IMR-90 (cell line): Measurements from ENCODE around the gene PRTFDC1. TPM values are rescaled to one million over a fixed set of nuclear protein-coding genes. Genes with fewer than 3 reads are reported as not detected.

Source experiments
- ATAC-seq: fragments of 200-7000 bp; cut with Tn5 transposase; 2 replicates; pipeline ENCODE4 v1.9.1; 2020; ENCODE audit warnings: low read depth, mild to moderate bottlenecking, moderate library complexity
- BruUV-seq: library from RNA; stranded (reverse); fragments of 400-500 nt; replicated peaks from 2 replicates; lab custom pipeline; 2021; lab: Mats Ljungman, UMichigan
- CTCF ChIA-PET: fragments of 300-600 bp; formaldehyde crosslinking; extraction: SDS; loops from one replicate; lab custom pipeline; 2021; ENCODE audit warnings: antibody characterized with exemption; lab: Yijun Ruan, JAX
- POLR2A ChIA-PET: fragments of 300-600 bp; sonication (Branson Sonifier 250); formaldehyde crosslinking; loops from one replicate; lab custom pipeline; 2022; ENCODE audit warnings: antibody characterized with exemption; ENCODE audit not compliant: unreplicated experiment; lab: Charles Lee
- DNase-seq: peaks from one replicate; pipeline ENCODE4 v3.0.0; 2013
- H2AFZ ChIP-seq: replicated peaks from 2 replicates; pipeline ENCODE3; 2013; ENCODE audit warnings: low read length, mild to moderate bottlenecking; ENCODE audit not compliant: poor library complexity
- H2AK5ac ChIP-seq: 2 replicates; pipeline ENCODE4 v1.6.1; 2013; ENCODE audit warnings: low read depth, low read length, inconsistent platforms
- H2AK9ac ChIP-seq: replicated peaks from 2 replicates; pipeline ENCODE3; 2013; ENCODE audit warnings: mild to moderate bottlenecking, low read depth, low read length, moderate library complexity; ENCODE audit not compliant: poor library complexity
- H2BK120ac ChIP-seq: 2 replicates; pipeline ENCODE4 v1.6.1; 2013; ENCODE audit warnings: low read depth, low read length, inconsistent platforms
- H2BK15ac ChIP-seq: 3 replicates; pipeline ENCODE4 v1.6.1; 2013; ENCODE audit warnings: low read depth, low read length, inconsistent platforms
- H2BK20ac ChIP-seq: 2 replicates; pipeline ENCODE4 v1.6.1; 2013; ENCODE audit warnings: low read depth, mild to moderate bottlenecking, inconsistent platforms, low read length, moderate library complexity
- H2BK5ac ChIP-seq: 2 replicates; pipeline ENCODE4 v1.6.1; 2013; ENCODE audit warnings: mild to moderate bottlenecking, low read depth, low read length, inconsistent platforms; ENCODE audit not compliant: poor library complexity, severe bottlenecking
- H3K14ac ChIP-seq: replicated peaks from 2 replicates; pipeline ENCODE4 v1.6.1; 2013; ENCODE audit warnings: low read depth, low read length, inconsistent platforms
- H3K18ac ChIP-seq: 2 replicates; pipeline ENCODE4 v1.6.1; 2013; ENCODE audit warnings: low read depth, low read length, control low read depth
- H3K23ac ChIP-seq: 2 replicates; pipeline ENCODE4 v1.6.1; 2013; ENCODE audit warnings: low read depth, low read length, inconsistent platforms
- H3K27ac ChIP-seq: 2 replicates; pipeline ENCODE4 v1.5.1; 2013; ENCODE audit warnings: mild to moderate bottlenecking, control low read depth, low read length; ENCODE audit not compliant: insufficient read depth
- H3K27me3 ChIP-seq: 2 replicates; pipeline ENCODE4 v1.6.1; 2013; ENCODE audit warnings: low read length; ENCODE audit not compliant: control insufficient read depth, insufficient read depth
- H3K36me3 ChIP-seq: 2 replicates; pipeline ENCODE4 v1.6.1; 2013; ENCODE audit warnings: low read length, mixed read lengths; ENCODE audit not compliant: control insufficient read depth, insufficient read depth
- H3K4ac ChIP-seq: 2 replicates; pipeline ENCODE4 v1.6.1; 2013; ENCODE audit warnings: low read depth, low read length, inconsistent platforms
- H3K4me1 ChIP-seq: 2 replicates; pipeline ENCODE4 v1.6.1; 2013; ENCODE audit warnings: low read length, mixed read lengths; ENCODE audit not compliant: control insufficient read depth, insufficient read depth
- H3K4me2 ChIP-seq: 2 replicates; pipeline ENCODE4 v1.6.1; 2013; ENCODE audit warnings: low read depth, mild to moderate bottlenecking, control low read depth, low read length, moderate library complexity
- H3K4me3 ChIP-seq: 2 replicates; pipeline ENCODE4 v1.5.1; 2013; ENCODE audit warnings: low read depth, mild to moderate bottlenecking, control low read depth, low read length, moderate library complexity; ENCODE audit not compliant: insufficient read depth
- H3K56ac ChIP-seq: 2 replicates; pipeline ENCODE4 v1.6.1; 2013; ENCODE audit warnings: low read length, inconsistent platforms; ENCODE audit not compliant: insufficient read depth; ENCODE audit errors: extremely low read depth
- H3K79me1 ChIP-seq, 2 experiments: 2 replicates each; pipeline ENCODE4 v1.6.1; 2013; ENCODE audit warnings: low read length in 2 of 2, inconsistent platforms in 1 of 2, low read depth in 1 of 2
- H3K9ac ChIP-seq: 2 replicates; pipeline ENCODE4 v1.6.1; 2013; ENCODE audit warnings: low read depth, low read length, control low read depth
- H3K9me1 ChIP-seq: 2 replicates; pipeline ENCODE4 v1.6.1; 2013; ENCODE audit warnings: low read length, inconsistent platforms; ENCODE audit not compliant: insufficient read depth
- H3K9me3 ChIP-seq: 2 replicates; pipeline ENCODE4 v1.6.1; 2013; ENCODE audit warnings: low read length; ENCODE audit not compliant: control insufficient read depth, insufficient read depth
- H4K20me1 ChIP-seq: 2 replicates; pipeline ENCODE4 v1.6.1; 2013; ENCODE audit warnings: low read length, inconsistent platforms; ENCODE audit not compliant: insufficient read depth
- H4K5ac ChIP-seq: 2 replicates; pipeline ENCODE4 v1.6.1; 2013; ENCODE audit warnings: mild to moderate bottlenecking, low read depth, low read length, control low read depth
- H4K8ac ChIP-seq, 2 experiments: 2 replicates each; pipeline ENCODE4 v1.6.1; 2013; ENCODE audit warnings: low read depth in 2 of 2, low read length in 2 of 2, control low read depth in 1 of 2, inconsistent platforms in 1 of 2
- H4K91ac ChIP-seq: 2 replicates; pipeline ENCODE4 v1.6.1; 2013; ENCODE audit warnings: low read depth, low read length, inconsistent platforms; ENCODE audit not compliant: insufficient read depth
- BHLHE40 ChIP-seq: fragments of 150-350 bp; IDR thresholded peaks from 2 replicates; pipeline ENCODE4 v1.6.1; 2016; ENCODE audit warnings: mild to moderate bottlenecking, low read depth, low read length
- CEBPB ChIP-seq: IDR thresholded peaks from 2 replicates; pipeline ENCODE4 v1.6.1; 2012; ENCODE audit warnings: low read depth, low read length, improper control_type of control experiment
- CTCF ChIP-seq: conservative IDR thresholded peaks from 2 replicates; pipeline ENCODE4 v1.5.1; 2012; ENCODE audit warnings: mild to moderate bottlenecking, low read depth, low read length, improper control_type of control experiment
- ELK1 ChIP-seq: fragments of 150-350 bp; IDR thresholded peaks from 2 replicates; pipeline ENCODE4 v1.6.1; 2016; ENCODE audit warnings: low read depth, mild to moderate bottlenecking, low read length, moderate library complexity, borderline replicate concordance
- FOS ChIP-seq: fragments of 150-350 bp; IDR thresholded peaks from 2 replicates; pipeline ENCODE4 v1.6.1; 2016; ENCODE audit warnings: low read depth, low read length
- MAZ ChIP-seq: IDR thresholded peaks from 2 replicates; pipeline ENCODE4 v1.6.1; 2012; ENCODE audit warnings: low read depth, mild to moderate bottlenecking, low read length, improper control_type of control experiment, moderate library complexity, borderline replicate concordance
- MXI1 ChIP-seq: IDR thresholded peaks from 2 replicates; pipeline ENCODE4 v1.6.1; 2012; ENCODE audit warnings: low read depth, mild to moderate bottlenecking, low read length, moderate library complexity, borderline replicate concordance
- NFE2L2 ChIP-seq: fragments of 150-350 bp; IDR thresholded peaks from 2 replicates; pipeline ENCODE4 v1.6.1; 2016; ENCODE audit warnings: low read depth, mild to moderate bottlenecking, low read length
- POLR2A ChIP-seq: IDR thresholded peaks from 2 replicates; pipeline ENCODE4 v1.6.1; 2012; ENCODE audit warnings: mild to moderate bottlenecking, low read depth, low read length
- RAD21 ChIP-seq: IDR thresholded peaks from 2 replicates; pipeline ENCODE4 v1.6.1; 2012; ENCODE audit warnings: low read length, improper control_type of control experiment
- RCOR1 ChIP-seq: IDR thresholded peaks from 2 replicates; pipeline ENCODE4 v1.6.1; 2012; ENCODE audit warnings: mild to moderate bottlenecking, low read length, improper control_type of control experiment; ENCODE audit not compliant: insufficient replicate concordance
- RFX5 ChIP-seq: IDR thresholded peaks from 2 replicates; pipeline ENCODE4 v1.8.0; 2012; ENCODE audit warnings: low read depth, mild to moderate bottlenecking, low read length, moderate library complexity
- USF2 ChIP-seq: fragments of 150-350 bp; IDR thresholded peaks from 2 replicates; pipeline ENCODE4 v1.6.1; 2017; ENCODE audit warnings: mild to moderate bottlenecking, antibody characterized with exemption, low read length, low read depth
- WGBS, 2 experiments: methylation state at CpG; one replicate each; pipeline versions ENCODE4 v1.1.5 to v1.1.7; 2013; ENCODE audit warnings: missing lambda C conversion rate in 2 of 2; ENCODE audit not compliant: insufficient read length in 1 of 2; ENCODE audit errors: extremely low coverage in 2 of 2; 5-methylcytosine and 5-hydroxymethylcytosine counted together
- dilution Hi-C: fragments of 300-500 bp; cut with HindIII; formaldehyde crosslinking; loops from one replicate; pipeline ENCODE4 v1.14.3; 2018; ENCODE audit warnings: low sequenced_read_pairs; ENCODE audit not compliant: unreplicated experiment
- in situ Hi-C: fragments of 300-500 bp; cut with MboI; formaldehyde crosslinking; loops from 3 replicates; pipeline ENCODE4 v1.14.3; 2019; ENCODE audit warnings: low sequenced_read_pairs, inconsistent platforms, mixed read lengths
- intact Hi-C: fragments of 100-400 bp; cut with micrococcal nuclease; formaldehyde crosslinking; loops from 2 replicates; pipeline ENCODE4 v1.10.0; 2022
- polyA plus RNA-seq, 3 experiments: library from polyadenylated mRNA; depleted of rRNA; stranded (reverse); fragments of >200 nt; gene quantifications; 2 replicates each; pipeline ENCODE4 v1.2.3, GENCODE V29; 2012; ENCODE audit warnings: low replicate concordance in 1 of 3
- total RNA-seq: library from RNA; depleted of rRNA; stranded (reverse); fragments of >200 nt; gene quantifications from 2 replicates; pipeline ENCODE4 v1.2.3, GENCODE V29; 2012

The PRTFDC1 gene
- total and polyA plus RNA-seq, 2 of the 4 experiments (the other 2 are of a cell fraction) = 12.3 to 17.9 TPM

- H3K9me1 ChIP-seq = no peaks in the 10 kb centered on the region
- dilution Hi-C loops (no loop called here), in situ Hi-C loops (no loop called here), intact Hi-C loops (no loop called here)
- H4K91ac ChIP-seq = no peak overlapping the region
- no peak overlapping the region for H3K4me2 ChIP-seq
- H4K20me1 ChIP-seq = no peaks in the 10 kb centered on the region
- TF ChIP-seq RFX5 (no peak), ELK1 (no peak), RAD21 (no peak), POLR2A (no peak), FOS (no peak), NFE2L2 (no peak), CEBPB (no peak), RCOR1 (no peak), BHLHE40 (no peak), USF2 (no peak), CTCF (no peak), MAZ (no peak), MXI1 (no peak)
- no peak overlapping the region for H3K14ac ChIP-seq
- H3K4me3 ChIP-seq = no peak overlapping the region
- H3K36me3 ChIP-seq = no peaks in the 10 kb centered on the region
- no TSS peak for BruUV-seq
- H2BK120ac ChIP-seq = no peak overlapping the region
- H2AK5ac ChIP-seq = no peak overlapping the region
- no peak overlapping the region for H2BK5ac ChIP-seq
- no peak overlapping the region for H2AFZ ChIP-seq
- H3K23ac ChIP-seq = no peak overlapping the region
- H4K5ac ChIP-seq = no peak overlapping the region
- no peak overlapping the region for H3K9ac ChIP-seq
- H2AK9ac ChIP-seq = no peak overlapping the region
- no peaks in the 10 kb centered on the region for H3K27me3 ChIP-seq
- H3K27ac ChIP-seq = no peak overlapping the region
- ATAC-seq (no peak), DNase-seq (no peak)
- H3K9me3 ChIP-seq = no peaks in the 10 kb centered on the region
- no peak overlapping the region for H3K4ac ChIP-seq
- no peak overlapping the region for H2BK20ac ChIP-seq
- H3K18ac ChIP-seq = no peak overlapping the region
- H2BK15ac ChIP-seq = no peak overlapping the region
- WGBS, 2 experiments = no CpG with 5 or more reads among the region's 3 CpGs
- no peaks in the 10 kb centered on the region for H3K4me1 ChIP-seq
- H3K79me1 ChIP-seq = no peaks in the 10 kb centered on the region
- no peak overlapping the region for H3K56ac ChIP-seq
- ChIA-PET CTCF (no interaction called here), POLR2A (no interaction called here)
- H4K8ac ChIP-seq = no peak overlapping the region
Measured at GRCh38 chr10:24928163-24928562, 24.2 kb downstream of the PRTFDC1 start.
